ENCODE data around the gene CACNA2D3.

CACNA2D3 gene

DNA sequence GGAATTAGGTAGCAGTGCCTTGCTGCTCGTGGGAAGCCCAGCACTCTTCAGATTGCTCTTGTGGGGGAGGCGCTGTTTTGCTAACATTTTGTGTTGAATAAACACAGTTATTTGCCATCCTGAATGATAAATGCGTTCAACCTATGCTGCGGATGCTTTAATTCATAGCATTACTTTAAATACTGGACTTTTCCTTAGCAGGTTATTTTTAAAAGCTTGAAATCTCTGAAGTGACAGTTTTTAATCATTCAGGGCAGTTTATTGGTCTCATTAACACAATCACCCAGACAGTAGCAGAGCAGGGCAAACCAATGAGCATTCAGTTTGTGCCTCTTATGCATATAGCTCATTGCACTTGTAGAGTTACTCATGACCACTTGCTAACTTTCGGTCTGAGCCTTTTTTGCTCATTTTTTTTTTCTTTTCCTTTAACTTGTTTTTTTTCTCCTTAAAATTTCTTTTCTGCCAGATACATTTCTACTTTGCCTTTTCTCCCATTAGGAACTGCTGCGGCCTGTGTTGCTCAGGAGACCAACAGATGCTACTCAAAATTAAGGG, 5.2 kb downstream of the CACNA2D3 start:
- H3K4me3 ChIP-seq (ENCODE audit: low read depth, low read length), result no peak overlapping the region
- TF ChIP-seq, protein P1, sequence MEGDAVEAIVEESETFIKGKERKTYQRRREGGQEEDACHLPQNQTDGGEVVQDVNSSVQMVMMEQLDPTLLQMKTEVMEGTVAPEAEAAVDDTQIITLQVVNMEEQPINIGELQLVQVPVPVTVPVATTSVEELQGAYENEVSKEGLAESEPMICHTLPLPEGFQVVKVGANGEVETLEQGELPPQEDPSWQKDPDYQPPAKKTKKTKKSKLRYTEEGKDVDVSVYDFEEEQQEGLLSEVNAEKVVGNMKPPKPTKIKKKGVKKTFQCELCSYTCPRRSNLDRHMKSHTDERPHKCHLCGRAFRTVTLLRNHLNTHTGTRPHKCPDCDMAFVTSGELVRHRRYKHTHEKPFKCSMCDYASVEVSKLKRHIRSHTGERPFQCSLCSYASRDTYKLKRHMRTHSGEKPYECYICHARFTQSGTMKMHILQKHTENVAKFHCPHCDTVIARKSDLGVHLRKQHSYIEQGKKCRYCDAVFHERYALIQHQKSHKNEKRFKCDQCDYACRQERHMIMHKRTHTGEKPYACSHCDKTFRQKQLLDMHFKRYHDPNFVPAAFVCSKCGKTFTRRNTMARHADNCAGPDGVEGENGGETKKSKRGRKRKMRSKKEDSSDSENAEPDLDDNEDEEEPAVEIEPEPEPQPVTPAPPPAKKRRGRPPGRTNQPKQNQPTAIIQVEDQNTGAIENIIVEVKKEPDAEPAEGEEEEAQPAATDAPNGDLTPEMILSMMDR (IDR thresholded peaks at IDR 0.05; ENCODE audit: low read depth, low read length), result no peak
- in situ Hi-C loops (cut with HindIII; ENCODE audit: low sequenced_read_pairs), result no loop called here
- DNase-seq (ENCODE audit: low read depth, low spot score), result no peak

DNA sequence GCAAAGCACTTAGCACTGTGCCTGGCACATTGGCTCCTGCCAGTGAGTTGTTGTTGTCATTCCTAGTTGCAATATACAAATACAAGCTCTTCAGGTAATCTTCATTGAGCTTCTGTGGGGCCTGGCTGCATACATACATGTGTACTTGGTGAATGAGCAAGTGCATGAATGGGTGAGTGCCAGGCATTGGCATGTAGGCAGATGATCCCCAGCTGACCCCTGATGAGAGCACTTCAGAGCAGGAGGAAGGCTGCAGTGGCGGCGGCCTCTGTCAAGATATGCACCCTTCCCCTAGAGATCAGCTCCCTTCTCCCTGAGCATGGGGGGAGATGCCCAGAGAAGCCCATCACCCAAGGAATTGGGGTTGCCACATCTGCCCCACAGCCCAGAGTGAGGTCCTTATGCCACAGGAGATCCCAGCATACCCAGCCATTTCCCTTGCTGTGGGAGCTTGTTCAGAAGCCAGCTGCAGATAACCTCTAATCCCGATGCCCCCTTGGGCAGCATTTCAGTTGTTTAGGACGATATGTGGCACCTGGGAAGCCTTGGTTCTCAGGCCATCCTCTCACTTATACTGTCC, 8.8 kb downstream of the CACNA2D3 start:
- TF ChIP-seq, protein P1 (IDR thresholded peaks at IDR 0.05; ENCODE audit: low read depth, low read length), result no peak
- H3K4me3 ChIP-seq (ENCODE audit: low read depth, low read length), result no peak overlapping the region
- DNase-seq (ENCODE audit: low read depth, low spot score), result no peak
- in situ Hi-C loops (cut with HindIII; ENCODE audit: low sequenced_read_pairs), result no loop called here

DNA sequence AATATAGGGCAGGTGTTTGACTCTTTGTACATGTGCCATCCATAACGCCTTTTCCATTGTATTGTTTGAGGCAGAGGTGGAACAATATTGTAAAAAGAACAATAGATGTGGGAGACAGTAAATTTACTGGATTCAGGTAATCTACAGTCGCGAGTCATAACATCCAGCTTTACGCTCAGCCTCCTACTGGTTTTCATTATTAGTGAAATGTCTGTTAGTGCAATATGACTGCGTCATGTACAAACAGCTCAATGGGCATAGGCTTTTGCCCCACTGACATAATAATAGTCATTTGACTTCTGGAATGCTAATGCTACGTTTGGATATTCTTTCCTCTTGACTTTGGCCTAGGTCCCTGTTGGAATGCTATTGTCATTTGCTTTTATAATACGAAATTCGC, 9.5 kb downstream of the CACNA2D3 start:
- H3K4me3 ChIP-seq (ENCODE audit: low read depth, low read length), result no peak overlapping the region
- in situ Hi-C loops (cut with HindIII; ENCODE audit: low sequenced_read_pairs), result no loop called here
- no peak for DNase-seq (ENCODE audit: low read depth, low spot score)
- TF ChIP-seq, protein P1 (IDR thresholded peaks at IDR 0.05; ENCODE audit: low read depth, low read length), result no peak

DNA sequence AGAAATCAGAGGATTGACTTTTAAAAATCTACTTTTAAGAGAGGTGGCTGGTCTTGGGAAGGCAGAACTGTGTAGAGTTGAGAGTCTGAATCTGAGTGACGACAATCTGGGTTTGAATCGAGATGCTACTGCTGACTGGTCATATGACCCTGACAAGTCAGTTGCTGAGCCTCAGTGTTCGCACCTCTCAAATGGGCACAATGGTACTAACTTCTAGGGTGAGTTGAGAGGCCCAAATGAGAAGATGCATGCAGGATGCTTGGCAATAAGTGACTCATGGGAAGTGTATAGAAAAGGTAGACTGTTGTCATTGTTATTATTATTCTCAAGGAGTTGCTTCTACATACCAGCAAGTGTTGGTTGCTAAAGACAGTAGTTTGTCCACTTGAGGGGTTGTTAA, 10.3 kb downstream of the CACNA2D3 start:
- TF ChIP-seq, protein P1 (IDR thresholded peaks at IDR 0.05; ENCODE audit: low read depth, low read length), result no peak
- no peak for DNase-seq (ENCODE audit: low read depth, low spot score)
- in situ Hi-C loops (cut with HindIII; ENCODE audit: low sequenced_read_pairs), result no loop called here
- no peak overlapping the region for H3K4me3 ChIP-seq (ENCODE audit: low read depth, low read length)

DNA sequence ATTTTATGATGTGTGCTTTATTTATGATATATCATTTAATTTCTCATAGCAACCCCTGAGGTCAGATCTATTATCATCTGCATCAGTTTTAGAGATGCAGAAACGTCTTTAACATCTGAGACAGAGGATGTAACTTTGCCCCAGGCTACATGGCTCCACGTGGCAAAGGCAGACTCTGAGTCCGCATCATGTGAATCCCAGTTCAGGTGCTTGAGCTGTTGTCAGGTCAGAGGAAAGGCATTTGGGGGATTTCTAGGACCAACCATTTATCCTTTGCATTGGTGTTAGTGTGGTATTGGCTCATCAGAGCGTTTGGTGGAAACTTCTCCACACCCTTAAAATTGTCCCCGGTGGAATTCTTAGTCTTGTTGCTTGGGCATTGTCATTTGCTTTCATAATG, 10.8 kb downstream of the CACNA2D3 start:
- in situ Hi-C loops (cut with HindIII; ENCODE audit: low sequenced_read_pairs), result no loop called here

DNA sequence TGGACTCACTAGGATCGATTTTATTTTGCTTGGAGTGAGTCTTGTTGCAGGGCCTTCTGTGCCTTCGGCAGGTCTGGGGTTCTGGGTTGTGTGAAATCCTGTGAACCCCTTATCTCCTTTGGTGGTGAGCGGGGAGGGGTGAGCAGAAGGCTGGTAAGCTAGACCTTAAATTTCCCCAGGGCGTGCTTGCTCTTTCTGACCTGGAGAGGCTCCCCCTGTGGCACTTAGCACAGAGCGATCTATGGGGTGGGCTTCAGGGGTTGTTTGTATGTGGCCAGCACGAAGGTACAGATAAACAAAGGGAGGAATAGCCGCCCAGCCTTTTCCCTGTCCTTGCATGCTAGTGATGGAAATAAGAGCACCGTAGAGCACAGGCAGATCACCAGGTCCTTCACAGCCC, 11.8 kb downstream of the CACNA2D3 start:
- H3K4me3 ChIP-seq (ENCODE audit: low read depth, low read length), result no peak overlapping the region
- in situ Hi-C loops (cut with HindIII; ENCODE audit: low sequenced_read_pairs), result no loop called here
- no peak for DNase-seq (ENCODE audit: low read depth, low spot score)
- TF ChIP-seq, protein P1 (IDR thresholded peaks at IDR 0.05; ENCODE audit: low read depth, low read length), result no peak

More for the DNA sequence above, 10.8 kb downstream of the CACNA2D3 start:
- TF ChIP-seq, protein P1 (IDR thresholded peaks at IDR 0.05; ENCODE audit: low read depth, low read length), result no peak
- H3K4me3 ChIP-seq (ENCODE audit: low read depth, low read length), result no peak overlapping the region
- no peak for DNase-seq (ENCODE audit: low read depth, low spot score)
